Measurements from ENCODE around the gene ZCCHC2. TPM values are rescaled to one million over a fixed set of nuclear protein-coding genes. Genes with fewer than 3 reads are reported as not detected.

ZCCHC2 gene
- total and polyA plus RNA-seq, 4 donors: 15.2 to 15.5 (median 15.4) TPM

GRCh38 chr18:62625019-62625418, 102.2 kb downstream of the ZCCHC2 start:
- Histone ChIP-seq H3K27ac (ENCODE audit: low read depth, low read length) (no peak overlapping the region), H3K4me3 (ENCODE audit: low read depth, low read length) (no peak overlapping the region), H3K36me3 (ENCODE audit: control insufficient read depth, insufficient read depth, low read length) (no peaks in the 10 kb centered on the region), H3K27me3 (ENCODE audit: control insufficient read depth, insufficient read depth, low read length) (no peaks in the 10 kb centered on the region), H3K4me1 (ENCODE audit: control insufficient read depth, insufficient read depth, low read length) (peaks cover 3% of the 10 kb centered on the region), H3K9me3 (ENCODE audit: control insufficient read depth, insufficient read depth, low read length) (no peaks in the 10 kb centered on the region)
- DNase-seq (ENCODE audit: low read depth in 4 of 6, low spot score in 6 of 6): no peak
- 78% methylated on average over 3 of the region's 5 CpGs for WGBS (ENCODE audit: insufficient coverage)

Other genes with a start within 250 kb of the ZCCHC2 start
- 1 to 10 TPM; 1.8 to 2.3 TPM for gene TNFRSF11A, start 197.7 kb upstream of the ZCCHC2 start, total RNA-seq
- under 1 TPM; 0.87 to 0.89 TPM for gene TNFRSF11A, start 197.7 kb upstream of the ZCCHC2 start, polyA plus RNA-seq (ENCODE audit: insufficient read length in 2 of 2)
- gene PHLPP1, start 192.5 kb downstream of the ZCCHC2 start, total RNA-seq: 10 to 100 TPM; 31.9 to 49.4 TPM
- 10 to 100 TPM; 45.5 to 62.2 TPM for gene PHLPP1, start 192.5 kb downstream of the ZCCHC2 start, polyA plus RNA-seq (ENCODE audit: insufficient read length in 2 of 2)

Measured in spinal cord (tissue), 10 donors.